ENCODE results near the gene NECAB2.

DNA sequence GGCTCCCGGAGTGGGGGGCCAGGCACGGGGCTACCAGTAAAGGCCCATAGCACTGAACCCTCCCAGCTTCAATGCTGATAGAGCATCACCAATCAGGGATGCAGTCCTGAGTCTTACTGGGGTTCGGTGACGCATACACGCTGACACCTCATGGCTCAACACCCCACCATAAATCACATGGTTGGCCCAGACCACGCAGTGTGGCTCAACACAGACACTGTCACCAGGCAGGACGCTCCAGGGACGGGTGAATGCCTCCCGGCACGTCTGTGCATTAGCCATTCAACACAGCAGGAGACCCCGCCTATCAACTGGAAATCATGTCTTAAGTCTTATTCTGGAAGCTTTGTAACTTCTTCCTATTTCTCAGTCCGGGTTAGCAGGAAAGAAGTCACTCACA is 35.0 kb downstream of the NECAB2 start:
- no peak for TF ChIP-seq EZH2 (IDR thresholded peaks at IDR 0.05; ENCODE audit: insufficient read depth, poor library complexity, severe bottlenecking)
- no peak for TF ChIP-seq EZH2phosphoT487 (IDR thresholded peaks at IDR 0.05; ENCODE audit: insufficient read depth, low read depth)

All from GM23248 (cell line).